ENCODE results near the gene IFITM1.
"Not testable (repeated sequence)": the region's sequence is repeated elsewhere in the genome, so short reads cannot be mapped to it uniquely, and the experiment has no call there.

The IFITM1 gene

GRCh38 chr11:313787-314553 is at the start of gene IFITM1:
Gene IFITM1, plus strand, starts transcription at chr11:314040. Its CDS starts 131 bp downstream, at chr11:314171.
- no peak for DNase-seq

- no peak for DNase-seq
Observed at GRCh38 chr11:266676-267439, 47.0 kb upstream of the IFITM1 start.

- DNase-seq: no peak
Observed at GRCh38 chr11:267491-267994, 46.3 kb upstream of the IFITM1 start.

GRCh38 chr11:268716-269145 is 45.1 kb upstream of the IFITM1 start:
- not testable (repeated sequence) for DNase-seq

GRCh38 chr11:269146-269890 is 44.5 kb upstream of the IFITM1 start:
- DNase-seq: no peak

- no peak for DNase-seq
Observed at GRCh38 chr11:270451-271318, 43.2 kb upstream of the IFITM1 start.

- DNase-seq: no peak
Observed at GRCh38 chr11:271319-271715, 42.5 kb upstream of the IFITM1 start.

GRCh38 chr11:272195-272930 is 41.5 kb upstream of the IFITM1 start:
- no peak for DNase-seq

- DNase-seq: no peak
Observed at GRCh38 chr11:272931-273198, 41.0 kb upstream of the IFITM1 start.

- DNase-seq: no peak
Observed at GRCh38 chr11:276219-276618, 37.6 kb upstream of the IFITM1 start.

GRCh38 chr11:278001-278951 is 35.6 kb upstream of the IFITM1 start, which contains the start of gene NLRP6:
Gene NLRP6, plus strand, starts transcription at chr11:278407. Its CDS starts 163 bp downstream, at chr11:278570.
- DNase-seq: no peak

GRCh38 chr11:279040-279965 is 34.5 kb upstream of the IFITM1 start:
- DNase-seq: no peak

- no peak for DNase-seq
Observed at GRCh38 chr11:279966-280705, 33.7 kb upstream of the IFITM1 start.

GRCh38 chr11:280706-281485 is 32.9 kb upstream of the IFITM1 start:
- no peak for DNase-seq

GRCh38 chr11:281486-282161 is 32.2 kb upstream of the IFITM1 start:
- DNase-seq: no peak

- DNase-seq: no peak
Observed at GRCh38 chr11:282171-282570, 31.7 kb upstream of the IFITM1 start.

Data from activated T-cell treated with anti-CD3 and anti-CD28 coated beads for 4 hours (primary cell).